ENCODE results near the gene NSD2.

GRCh38 chr4:1938027-1938426, 66.8 kb downstream of the NSD2 start:
- TF ChIP-seq, protein P1, sequence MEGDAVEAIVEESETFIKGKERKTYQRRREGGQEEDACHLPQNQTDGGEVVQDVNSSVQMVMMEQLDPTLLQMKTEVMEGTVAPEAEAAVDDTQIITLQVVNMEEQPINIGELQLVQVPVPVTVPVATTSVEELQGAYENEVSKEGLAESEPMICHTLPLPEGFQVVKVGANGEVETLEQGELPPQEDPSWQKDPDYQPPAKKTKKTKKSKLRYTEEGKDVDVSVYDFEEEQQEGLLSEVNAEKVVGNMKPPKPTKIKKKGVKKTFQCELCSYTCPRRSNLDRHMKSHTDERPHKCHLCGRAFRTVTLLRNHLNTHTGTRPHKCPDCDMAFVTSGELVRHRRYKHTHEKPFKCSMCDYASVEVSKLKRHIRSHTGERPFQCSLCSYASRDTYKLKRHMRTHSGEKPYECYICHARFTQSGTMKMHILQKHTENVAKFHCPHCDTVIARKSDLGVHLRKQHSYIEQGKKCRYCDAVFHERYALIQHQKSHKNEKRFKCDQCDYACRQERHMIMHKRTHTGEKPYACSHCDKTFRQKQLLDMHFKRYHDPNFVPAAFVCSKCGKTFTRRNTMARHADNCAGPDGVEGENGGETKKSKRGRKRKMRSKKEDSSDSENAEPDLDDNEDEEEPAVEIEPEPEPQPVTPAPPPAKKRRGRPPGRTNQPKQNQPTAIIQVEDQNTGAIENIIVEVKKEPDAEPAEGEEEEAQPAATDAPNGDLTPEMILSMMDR (conservative IDR thresholded peaks at IDR 0.05 in 1 of 2, IDR thresholded peaks at IDR 0.05 in 1 of 2; ENCODE audit: low read depth in 1 of 2, low read length in 2 of 2) = no peak
- TF ChIP-seq EZH2 (IDR thresholded peaks at IDR 0.05; ENCODE audit: low read length, missing control alignments) = no peak

All from fibroblast of lung (primary cell).